Heart left ventricle (tissue), 13 donors: ENCODE results near the gene FARSB.

Experiments
- POLR2A ChIP-seq, 2 donors: fragments of 450-650 bp; IDR thresholded peaks; one replicate each; pipeline ENCODE4 v1.6.1; 2017; ENCODE audit warnings: antibody characterized with exemption in 2 of 2, mild to moderate bottlenecking in 2 of 2, moderate library complexity in 2 of 2
- TF ChIP-seq, protein P1 (sequence below), 12 donors: fragments of 200-600 bp; sonication (generic) in 4 of 12; IDR thresholded peaks; one replicate each; pipeline versions ENCODE4 v1.5.0 to v1.8.0; 2018 to 2022; ENCODE audit warnings: antibody characterized with exemption in 12 of 12, mild to moderate bottlenecking in 5 of 12
- donor health status: ischemic (EF 13 %, LVEDD 7.1; RV severe dilation, severe dysfunction).
- donor health status: DM: no; HTN: yes; CAD: no.
- donor health status: DM: no; HTN: no; CAD: no.
- donor health status: ischemic (EF 25% LVEDD 6.9; RV normal size, moderate dysfunction).
- donor health status: ischemic (EF 25% LVEDD 5.7; RV mildly dilated, moderate dysfunction).
- donor health status: ischemic (EF 35%, LVEDD 5.7; RV mildly dilated, moderate dysfunction).
- donor health status: nonischemic (EF 11% LVEDD 7.7; RV severe dilation, severe dysfunction).
- donor health status: DM: yes; HTN: yes; CAD: no.
- donor health status: PGD.
- donor health status: ischemic (EF 29% LVEDD 5.4; RV normal size, mild dysfunction).
- donor health status: nonischemic (EF 23%, LVEDD 6.1; RV moderate dilation, normal function).

GRCh38 chr2:222569826-222570225 lies 86.1 kb downstream of the FARSB start:
- TF ChIP-seq, protein P1, sequence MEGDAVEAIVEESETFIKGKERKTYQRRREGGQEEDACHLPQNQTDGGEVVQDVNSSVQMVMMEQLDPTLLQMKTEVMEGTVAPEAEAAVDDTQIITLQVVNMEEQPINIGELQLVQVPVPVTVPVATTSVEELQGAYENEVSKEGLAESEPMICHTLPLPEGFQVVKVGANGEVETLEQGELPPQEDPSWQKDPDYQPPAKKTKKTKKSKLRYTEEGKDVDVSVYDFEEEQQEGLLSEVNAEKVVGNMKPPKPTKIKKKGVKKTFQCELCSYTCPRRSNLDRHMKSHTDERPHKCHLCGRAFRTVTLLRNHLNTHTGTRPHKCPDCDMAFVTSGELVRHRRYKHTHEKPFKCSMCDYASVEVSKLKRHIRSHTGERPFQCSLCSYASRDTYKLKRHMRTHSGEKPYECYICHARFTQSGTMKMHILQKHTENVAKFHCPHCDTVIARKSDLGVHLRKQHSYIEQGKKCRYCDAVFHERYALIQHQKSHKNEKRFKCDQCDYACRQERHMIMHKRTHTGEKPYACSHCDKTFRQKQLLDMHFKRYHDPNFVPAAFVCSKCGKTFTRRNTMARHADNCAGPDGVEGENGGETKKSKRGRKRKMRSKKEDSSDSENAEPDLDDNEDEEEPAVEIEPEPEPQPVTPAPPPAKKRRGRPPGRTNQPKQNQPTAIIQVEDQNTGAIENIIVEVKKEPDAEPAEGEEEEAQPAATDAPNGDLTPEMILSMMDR (IDR thresholded peaks at IDR 0.05), result no peak
- no peak for TF ChIP-seq POLR2A (IDR thresholded peaks at IDR 0.05)
